Esophagus (tissue), 2 donors: Measurements from ENCODE around the gene FCHSD2. TPM values are rescaled to one million over a fixed set of nuclear protein-coding genes. Genes with fewer than 3 reads are reported as not detected.

Experiments
- H3K27ac ChIP-seq, 2 donors: one replicate each; pipeline ENCODE4 v1.5.1; 2013; ENCODE audit warnings: low read depth in 2 of 2, mild to moderate bottlenecking in 2 of 2, inconsistent platforms in 1 of 2, low read length in 1 of 2, moderate library complexity in 1 of 2
- H3K27me3 ChIP-seq, 2 donors: one replicate each; pipeline ENCODE4 v1.6.1; 2013; ENCODE audit warnings: low read length in 2 of 2, control low read depth in 1 of 2, mild to moderate bottlenecking in 1 of 2; ENCODE audit not compliant: insufficient read depth in 2 of 2, control insufficient read depth in 1 of 2
- H3K36me3 ChIP-seq, 2 donors: one replicate each; pipeline ENCODE4 v1.6.1; 2013; ENCODE audit warnings: low read length in 1 of 2; ENCODE audit not compliant: control insufficient read depth in 2 of 2, insufficient read depth in 2 of 2
- H3K4me1 ChIP-seq, 2 donors: one replicate each; pipeline ENCODE4 v1.6.1; 2013; ENCODE audit warnings: low read length in 1 of 2; ENCODE audit not compliant: control insufficient read depth in 2 of 2, insufficient read depth in 2 of 2
- H3K4me3 ChIP-seq, 2 donors: one replicate each; pipeline ENCODE4 v1.5.1; 2013; ENCODE audit warnings: low read length in 2 of 2, mild to moderate bottlenecking in 2 of 2, low read depth in 1 of 2, moderate library complexity in 1 of 2
- H3K9me3 ChIP-seq, 2 donors: one replicate each; pipeline ENCODE4 v1.6.1; 2013; ENCODE audit warnings: mild to moderate bottlenecking in 2 of 2, low read depth in 1 of 2, low read length in 1 of 2, moderate library complexity in 1 of 2; ENCODE audit not compliant: control insufficient read depth in 2 of 2, insufficient read depth in 1 of 2
- WGBS, 2 donors: extraction: QIAGEN DNeasy Blood & Tissue Kit; methylation state at CpG; one replicate each; pipeline ENCODE4 v1.1.7; 2013; 5-methylcytosine and 5-hydroxymethylcytosine counted together
- polyA plus RNA-seq, 2 donors: library from polyadenylated mRNA; stranded (reverse); fragments of 200-250 nt; gene quantifications; one replicate each; pipeline ENCODE4 v1.2.3, GENCODE V29; 2013
- donor health status: healthy with polysubstance abuse.
- donor health status: Bipolar disorder and iron deficiency.

FCHSD2 gene
- polyA plus RNA-seq, 2 donors, result 3.7 to 4.7 TPM

GRCh38 chr11:73162196-73162740 is 20.1 kb upstream of the FCHSD2 start:
- no peaks in the 10 kb centered on the region for H3K27me3 ChIP-seq
- H3K4me3 ChIP-seq, result no peak overlapping the region
- H3K27ac ChIP-seq, result no peak overlapping the region
- H3K4me1 ChIP-seq, result no peaks in the 10 kb centered on the region
- no peaks in the 10 kb centered on the region for H3K36me3 ChIP-seq
- no peaks in the 10 kb centered on the region for H3K9me3 ChIP-seq
- WGBS, 2 donors, result 86 to 89% methylated on average over 10 of the region's 10 CpGs

- Histone ChIP-seq H3K4me3 (no peak overlapping the region), H3K27me3 (no peaks in the 10 kb centered on the region), H3K4me1 (peaks cover 0 to 5% of the 10 kb centered on the region in 2 donors), H3K9me3 (no peaks in the 10 kb centered on the region), H3K27ac (no peak overlapping the region), H3K36me3 (no peaks in the 10 kb centered on the region)
- WGBS, 2 donors, result 81 to 86% methylated on average over 10 of the region's 10 CpGs
These were observed 18.1 kb upstream of the FCHSD2 start for GRCh38 chr11:73160005-73160760.

- Histone ChIP-seq H3K4me1 (peaks cover 0 to 5% of the 10 kb centered on the region in 2 donors), H3K27ac (no peak overlapping the region), H3K27me3 (no peaks in the 10 kb centered on the region), H3K36me3 (no peaks in the 10 kb centered on the region), H3K9me3 (no peaks in the 10 kb centered on the region), H3K4me3 (no peak overlapping the region)
- WGBS, 2 donors, result 97 to 98% methylated on average over 3 of the region's 3 CpGs
These were observed 17.2 kb upstream of the FCHSD2 start for GRCh38 chr11:73159297-73159696.

GRCh38 chr11:73158356-73159051 is 16.4 kb upstream of the FCHSD2 start:
- 75 to 79% methylated on average over 8 of the region's 8 CpGs for WGBS, 2 donors
- H3K4me1 ChIP-seq, result peaks cover 0 to 5% of the 10 kb centered on the region in 2 donors
- no peaks in the 10 kb centered on the region for H3K9me3 ChIP-seq
- H3K27me3 ChIP-seq, result no peaks in the 10 kb centered on the region
- no peak overlapping the region for H3K4me3 ChIP-seq
- peak overlapping the region in 1 of 2 donors; percentile 34 for H3K27ac ChIP-seq
- no peaks in the 10 kb centered on the region for H3K36me3 ChIP-seq

GRCh38 chr11:73157101-73158010 is 15.2 kb upstream of the FCHSD2 start:
- Histone ChIP-seq H3K27me3 (no peaks in the 10 kb centered on the region), H3K27ac (no peak overlapping the region), H3K9me3 (no peaks in the 10 kb centered on the region), H3K4me1 (peaks cover 0 to 5% of the 10 kb centered on the region in 2 donors), H3K4me3 (no peak overlapping the region), H3K36me3 (no peaks in the 10 kb centered on the region)
- 61 to 72% methylated on average over 9 of the region's 9 CpGs for WGBS, 2 donors

- peaks cover 0 to 5% of the 10 kb centered on the region in 2 donors for H3K4me1 ChIP-seq
- no peak overlapping the region for H3K4me3 ChIP-seq
- no peak overlapping the region for H3K27ac ChIP-seq
These were observed 14.6 kb upstream of the FCHSD2 start for GRCh38 chr11:73156686-73157085.

GRCh38 chr11:73156114-73156513 is 14.0 kb upstream of the FCHSD2 start:
- 41 to 54% methylated on average over 1 of the region's 1 CpG for WGBS, 2 donors
- H3K36me3 ChIP-seq, result no peaks in the 10 kb centered on the region
- peaks cover 0 to 5% of the 10 kb centered on the region in 2 donors for H3K4me1 ChIP-seq
- H3K27me3 ChIP-seq, result no peaks in the 10 kb centered on the region
- no peak overlapping the region for H3K4me3 ChIP-seq
- no peak overlapping the region for H3K27ac ChIP-seq
- H3K9me3 ChIP-seq, result no peaks in the 10 kb centered on the region

More at GRCh38 chr11:73156686-73157085, 14.6 kb upstream of the FCHSD2 start:
- H3K27me3 ChIP-seq, result no peaks in the 10 kb centered on the region
- no peaks in the 10 kb centered on the region for H3K36me3 ChIP-seq
- 88 to 96% methylated on average over 2 of the region's 2 CpGs for WGBS, 2 donors
- no peaks in the 10 kb centered on the region for H3K9me3 ChIP-seq

GRCh38 chr11:73155102-73155501 is 13.0 kb upstream of the FCHSD2 start:
- 83 to 93% methylated on average over 4 of the region's 4 CpGs for WGBS, 2 donors
- no peak overlapping the region for H3K27ac ChIP-seq

GRCh38 chr11:73154178-73154577 is 12.1 kb upstream of the FCHSD2 start:
- Histone ChIP-seq H3K36me3 (no peaks in the 10 kb centered on the region), H3K27ac (no peak overlapping the region), H3K4me3 (no peak overlapping the region), H3K27me3 (no peaks in the 10 kb centered on the region), H3K9me3 (no peaks in the 10 kb centered on the region), H3K4me1 (peaks cover 0 to 5% of the 10 kb centered on the region in 2 donors)
- WGBS, 2 donors, result 69 to 72% methylated on average over 3 of the region's 3 CpGs

More at GRCh38 chr11:73155102-73155501, 13.0 kb upstream of the FCHSD2 start:
- Histone ChIP-seq H3K4me3 (no peak overlapping the region), H3K4me1 (peaks cover 0 to 5% of the 10 kb centered on the region in 2 donors), H3K9me3 (no peaks in the 10 kb centered on the region), H3K27me3 (no peaks in the 10 kb centered on the region), H3K36me3 (no peaks in the 10 kb centered on the region)
